GM18505 (cell line): ENCODE data around the gene KIAA1143.

Experiments
- ATAC-seq: cut with Tn5 transposase; IDR thresholded peaks from one replicate; pipeline ENCODE4 v1.9.1; 2021; ENCODE audit not compliant: unreplicated experiment
- POLR2A ChIP-seq: IDR thresholded peaks from 4 replicates; pipeline ENCODE4 v1.6.1; 2011; ENCODE audit warnings: borderline replicate concordance; ENCODE audit not compliant: insufficient read depth, insufficient read length; ENCODE audit errors: extremely low read depth

The KIAA1143 gene

DNA sequence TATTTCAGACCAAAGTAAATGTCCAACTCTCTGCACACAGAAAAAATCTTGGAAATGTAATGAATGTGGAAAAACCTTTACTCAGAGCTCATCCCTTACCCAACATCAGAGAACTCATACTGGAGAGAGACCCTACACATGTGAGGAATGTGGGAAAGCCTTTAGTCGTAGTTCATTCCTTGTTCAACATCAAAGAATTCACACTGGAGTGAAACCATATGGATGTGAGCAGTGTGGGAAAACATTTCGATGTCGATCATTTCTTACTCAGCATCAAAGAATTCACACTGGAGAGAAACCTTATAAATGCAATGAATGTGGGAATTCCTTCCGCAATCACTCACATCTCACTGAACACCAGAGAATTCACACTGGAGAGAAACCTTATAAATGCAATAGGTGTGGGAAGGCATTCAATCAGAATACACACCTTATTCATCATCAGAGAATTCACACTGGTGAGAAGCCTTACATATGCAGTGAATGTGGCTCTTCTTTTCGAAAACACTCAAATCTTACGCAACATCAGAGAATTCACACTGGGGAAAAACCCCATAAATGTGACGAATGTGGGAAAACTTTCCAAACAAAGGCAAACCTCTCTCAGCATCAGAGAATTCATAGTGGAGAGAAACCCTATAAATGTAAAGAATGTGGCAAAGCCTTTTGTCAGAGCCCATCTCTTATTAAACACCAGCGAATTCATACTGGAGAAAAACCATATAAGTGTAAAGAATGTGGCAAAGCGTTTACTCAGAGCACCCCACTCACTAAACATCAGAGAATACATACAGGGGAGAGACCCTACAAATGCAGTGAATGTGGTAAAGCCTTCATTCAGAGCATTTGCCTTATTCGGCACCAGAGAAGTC lies 40.0 kb downstream of the KIAA1143 start:
- ATAC-seq: no peak
- no peak for TF ChIP-seq POLR2A

DNA sequence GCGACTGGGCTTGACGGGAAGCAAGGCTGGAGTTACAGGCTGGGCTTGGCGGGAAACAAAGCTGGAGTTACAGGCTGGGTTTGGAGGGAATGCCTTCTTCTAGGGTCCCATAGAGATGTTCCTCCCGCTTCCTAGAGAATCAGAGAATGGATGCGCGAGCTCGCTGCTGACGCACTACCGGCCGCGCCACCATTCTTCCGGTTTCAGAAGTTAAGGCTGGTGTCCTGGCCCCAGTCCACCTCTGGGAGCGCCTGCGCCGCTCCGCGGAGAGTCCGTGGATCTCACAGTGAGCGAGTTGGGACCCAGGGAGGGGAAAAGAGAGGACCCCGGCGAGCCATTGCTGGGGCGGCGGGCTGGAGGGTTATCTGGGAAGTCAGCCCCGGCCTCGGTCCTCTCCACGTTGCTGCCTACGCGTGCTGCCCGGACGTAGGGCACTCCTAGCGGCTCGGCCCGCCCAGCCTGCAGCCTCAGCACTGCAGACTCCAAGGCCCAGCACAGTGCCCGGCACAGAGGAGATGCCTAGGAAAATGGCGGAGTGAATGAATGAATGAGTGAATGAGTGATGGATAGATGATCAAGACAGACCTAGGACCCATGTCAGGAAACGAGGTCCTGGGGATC lies 48.9 kb downstream of the KIAA1143 start, which contains the start of gene ZNF502:
Gene ZNF502, plus strand, starts transcription at position 206 of the 621 bp plus-strand sequence. CDS start 7,602 bp downstream, outside the sequence.
- TF ChIP-seq POLR2A: no peak
- no peak for ATAC-seq
